A204.1 (cell line): ENCODE data around the gene TARP.

Experiments
- FAIRE-seq: peaks from 2 replicates; lab custom pipeline; 2012; peaks lifted over from hg19 to GRCh38; lab: Jason Lieb, UNC

The TARP gene

DNA sequence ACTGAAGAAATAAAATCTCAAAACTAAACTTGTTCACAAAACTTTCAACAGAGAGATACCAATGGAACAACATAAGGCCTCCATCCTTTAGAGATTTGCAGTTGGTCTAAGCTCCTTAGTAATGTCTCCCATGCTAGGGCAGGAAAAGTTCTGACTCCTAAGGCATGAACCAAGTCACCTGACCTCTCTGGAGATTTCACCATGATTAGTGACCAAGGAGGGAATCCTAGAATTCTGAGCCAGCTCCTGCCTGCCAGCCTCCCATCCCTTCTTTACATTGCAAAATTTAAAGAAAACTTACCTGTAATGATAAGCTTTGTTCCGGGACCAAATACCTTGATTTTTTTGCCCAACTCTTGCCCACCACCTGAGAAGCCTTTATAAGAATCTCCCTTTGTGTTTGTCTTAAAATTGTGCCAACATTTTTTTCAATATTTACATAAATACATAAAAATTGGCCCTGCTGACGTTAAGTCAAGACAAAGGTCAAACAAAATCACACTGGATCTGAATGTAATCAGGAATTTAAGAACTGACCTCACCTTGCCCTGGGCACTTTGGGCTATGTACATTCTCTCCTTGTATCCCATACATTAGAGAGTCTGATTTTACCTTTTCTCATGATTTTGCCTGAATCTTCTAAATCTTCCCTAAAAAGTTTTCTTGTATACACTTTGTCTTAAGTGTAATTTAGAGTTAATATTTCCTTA lies at the start of gene TARP:
Gene TARP, minus strand, starts transcription at position 351 of the 710 bp plus-strand sequence.
- no peak for FAIRE-seq

DNA sequence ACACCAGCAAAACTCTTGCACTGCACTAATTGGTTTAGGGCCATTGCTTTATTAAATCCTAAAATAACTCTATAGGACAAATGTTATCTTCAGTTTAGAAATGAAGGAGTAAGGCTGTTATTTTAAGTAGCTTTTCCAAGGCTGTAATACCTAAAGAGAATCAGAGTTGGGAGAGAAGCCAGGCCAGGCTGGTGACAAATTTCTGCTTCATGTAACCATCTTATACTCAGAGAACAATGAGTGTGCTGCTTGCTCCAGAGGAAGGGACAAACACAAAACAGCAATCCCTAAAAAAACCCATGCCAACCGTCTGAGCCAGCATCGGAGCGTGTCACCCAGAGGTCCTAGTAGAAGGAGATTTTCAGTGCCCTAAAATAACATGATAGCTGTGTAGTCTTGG lies 49.7 kb upstream of the TARP start:
- no peak for FAIRE-seq

DNA sequence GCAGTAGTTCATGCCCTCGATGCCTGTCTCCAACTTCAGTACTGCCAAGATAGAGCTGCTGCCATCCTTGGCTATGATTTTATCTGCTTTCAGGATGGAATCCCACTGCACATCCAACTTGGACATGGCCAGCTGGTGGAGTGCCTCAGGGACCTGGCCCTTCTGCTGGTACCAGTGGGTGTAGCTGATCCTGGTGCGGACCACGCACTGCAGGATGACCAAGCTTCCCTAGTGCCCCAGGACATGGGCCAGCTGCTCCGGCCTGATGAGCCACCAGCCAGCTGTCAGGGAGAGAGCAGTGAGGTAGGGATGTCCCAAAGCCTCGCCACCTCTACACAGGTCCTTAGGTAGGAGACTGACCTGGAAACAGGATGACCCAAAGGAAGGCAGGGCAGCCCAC lies 49.0 kb upstream of the TARP start:
- FAIRE-seq, result no peak

DNA sequence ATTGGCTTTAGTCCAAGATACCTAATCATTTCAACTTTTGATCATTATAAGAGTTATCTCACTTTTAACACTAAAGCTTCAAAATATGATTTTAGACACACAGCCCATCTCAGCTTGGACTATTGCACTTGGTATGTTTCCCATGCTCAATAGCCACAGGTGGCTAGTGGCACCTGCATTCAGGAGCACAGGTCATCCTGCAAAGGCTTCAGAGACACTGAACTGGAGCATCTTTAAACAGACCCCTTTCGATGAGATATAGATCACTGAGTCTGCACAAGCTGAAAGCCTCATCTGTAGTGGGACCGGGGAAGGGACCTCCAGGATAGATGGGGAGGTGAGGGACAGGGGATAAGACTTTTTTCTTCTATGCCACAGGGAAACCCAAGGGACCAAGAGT lies 48.5 kb upstream of the TARP start:
- FAIRE-seq, result no peak

DNA sequence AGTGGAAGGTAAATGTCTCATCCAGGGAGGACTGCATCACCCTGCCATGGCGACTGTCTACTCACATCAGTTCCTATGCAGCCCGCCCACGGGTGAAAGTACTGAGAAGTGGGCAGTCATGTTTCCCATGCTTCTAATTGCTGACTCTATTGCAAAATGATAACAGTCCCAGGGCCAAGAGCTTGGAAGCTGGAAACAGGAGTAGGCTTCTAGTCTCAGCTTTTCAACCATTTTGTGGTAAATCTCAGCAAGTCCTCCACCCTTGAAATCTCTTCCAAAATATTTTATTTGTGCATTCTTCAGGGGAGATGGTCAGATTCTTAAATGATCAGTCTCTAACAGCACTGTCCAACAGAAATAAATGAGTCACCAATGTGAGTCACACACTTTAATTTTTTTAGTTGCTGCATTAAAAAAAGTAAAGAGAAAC lies 48.1 kb upstream of the TARP start:
- no peak for FAIRE-seq

DNA sequence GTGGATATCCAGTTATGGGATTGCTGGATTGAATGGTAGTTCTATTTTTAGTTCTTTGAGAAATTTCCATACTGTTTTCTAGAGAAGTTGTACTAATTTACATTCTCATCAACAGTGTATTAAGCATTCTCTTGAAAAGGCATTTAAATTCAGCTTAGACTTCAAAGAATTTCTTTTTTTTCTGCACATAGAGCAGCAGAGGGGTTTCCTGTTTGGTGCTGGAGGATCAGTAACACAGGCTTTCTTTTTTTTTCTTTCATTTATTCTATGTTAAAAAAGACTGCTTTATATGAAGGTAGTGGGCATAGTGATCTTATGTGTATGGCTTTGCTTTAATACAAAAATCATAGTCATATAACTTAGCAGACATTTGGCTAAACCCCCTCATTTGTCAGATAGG lies 47.6 kb upstream of the TARP start:
- FAIRE-seq, result no peak

DNA sequence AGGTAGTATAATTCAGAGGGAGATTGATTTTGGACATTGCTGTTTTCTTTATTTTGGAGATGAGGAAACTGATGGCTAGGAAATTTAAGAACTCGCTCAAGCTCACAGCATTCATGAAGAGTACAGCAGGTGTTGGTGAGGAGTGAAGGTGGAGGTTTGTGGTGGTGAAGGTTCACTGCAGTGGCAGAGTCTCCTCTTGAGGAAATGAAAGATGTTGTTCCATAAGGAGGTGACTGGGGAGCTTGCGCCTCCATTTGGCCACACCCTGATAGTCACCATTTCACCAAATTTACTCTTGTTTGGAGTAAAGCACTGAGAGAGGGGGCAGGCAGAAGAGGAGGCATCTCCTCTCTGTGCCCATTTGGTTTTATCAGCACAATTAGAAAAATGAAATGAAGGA lies 46.4 kb upstream of the TARP start:
- no peak for FAIRE-seq

DNA sequence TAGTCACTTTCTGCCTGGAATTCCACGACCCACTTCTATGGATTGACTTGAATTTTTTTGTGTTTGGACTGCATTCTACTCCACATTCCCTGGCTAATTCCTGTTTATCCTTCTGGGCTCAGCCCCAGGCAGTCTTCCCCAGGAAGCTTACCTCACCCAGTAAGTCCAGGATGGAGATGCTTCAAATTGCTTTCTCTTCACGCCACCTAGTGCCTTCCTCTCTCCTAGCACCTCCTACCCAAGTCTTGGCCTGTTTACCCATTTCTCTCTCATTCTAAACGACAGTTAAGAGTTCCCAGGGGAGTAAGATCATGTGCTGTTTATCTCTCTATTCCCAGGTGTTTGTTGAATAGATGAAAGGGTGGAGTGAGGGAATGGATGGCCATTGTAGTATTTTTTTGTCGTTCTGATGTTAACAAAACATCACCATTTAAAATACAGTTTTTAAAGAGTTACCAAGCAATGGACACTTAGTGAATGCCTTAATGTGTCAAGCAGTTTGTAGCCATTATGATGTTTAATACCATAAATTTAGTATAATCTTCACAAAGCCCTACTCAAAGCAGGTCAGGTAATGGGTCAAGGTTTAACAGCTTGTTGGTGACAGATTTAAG lies 45.5 kb upstream of the TARP start:
- no peak for FAIRE-seq

DNA sequence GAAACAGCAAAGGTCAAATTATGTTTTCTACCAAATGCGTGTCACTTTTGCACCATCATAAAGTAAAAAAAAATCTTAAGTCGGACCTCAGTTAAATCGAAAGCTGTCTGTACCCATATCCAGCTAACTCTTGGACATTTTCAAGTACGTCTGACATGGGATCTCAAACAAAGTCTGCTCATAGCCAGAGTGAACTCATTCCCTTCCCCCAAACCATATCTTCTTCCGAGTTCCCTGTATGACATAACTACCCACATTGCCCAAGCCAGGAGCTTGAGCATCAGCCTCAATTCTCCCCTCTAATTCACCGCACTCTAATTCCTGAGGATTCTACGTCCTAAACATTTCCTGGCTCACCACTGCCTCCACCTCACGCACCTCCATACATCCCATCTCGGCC lies 44.8 kb upstream of the TARP start:
- FAIRE-seq, result no peak

DNA sequence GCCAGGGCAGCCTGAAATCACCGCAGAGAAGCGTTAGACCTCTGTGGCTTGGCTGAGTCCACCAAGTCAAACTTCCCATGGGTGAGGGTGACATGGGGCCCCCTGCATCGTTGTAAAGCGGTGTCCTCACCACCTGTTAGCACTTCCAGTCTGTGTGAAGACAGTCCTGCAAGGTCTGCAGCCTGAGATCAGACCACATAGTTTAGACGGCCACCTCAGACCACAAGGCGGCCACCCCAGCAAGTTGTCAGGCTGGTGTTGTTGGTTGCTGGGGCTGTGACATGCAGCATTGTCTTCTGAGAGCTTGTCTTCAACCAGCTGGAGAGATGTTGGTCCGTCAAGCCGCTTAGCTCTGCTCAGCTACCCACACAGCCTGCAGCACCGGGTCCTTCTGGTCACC lies 44.1 kb upstream of the TARP start:
- FAIRE-seq, result no peak

DNA sequence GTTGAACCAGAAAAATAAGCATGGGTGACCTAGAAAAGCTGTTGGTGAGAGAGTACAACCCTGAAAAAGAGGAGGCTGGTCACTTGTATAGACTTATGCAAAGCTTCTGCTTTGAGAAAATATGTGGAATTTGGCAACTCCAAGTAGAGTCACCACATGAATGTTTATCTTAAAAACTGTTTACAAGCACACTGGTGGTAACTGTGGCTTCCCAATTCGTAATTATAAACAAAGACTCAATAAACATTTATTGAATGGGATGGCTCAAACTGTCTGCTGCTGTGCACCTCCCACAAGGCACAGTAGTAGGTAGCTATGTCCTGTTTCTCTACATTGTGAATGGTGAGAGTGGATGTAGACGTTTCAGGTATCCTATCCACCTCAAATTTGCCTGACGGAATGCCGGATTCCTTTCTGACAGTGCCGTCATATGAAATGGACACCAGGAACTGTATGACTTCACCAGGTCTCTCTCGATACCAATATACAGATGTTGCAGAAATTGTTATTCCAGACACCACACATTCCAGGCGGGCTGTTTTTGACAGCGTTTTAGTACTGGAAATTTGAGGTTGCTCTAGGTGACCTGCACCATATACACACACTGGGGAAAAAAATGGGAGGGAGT lies 43.4 kb upstream of the TARP start:
- no peak for FAIRE-seq

DNA sequence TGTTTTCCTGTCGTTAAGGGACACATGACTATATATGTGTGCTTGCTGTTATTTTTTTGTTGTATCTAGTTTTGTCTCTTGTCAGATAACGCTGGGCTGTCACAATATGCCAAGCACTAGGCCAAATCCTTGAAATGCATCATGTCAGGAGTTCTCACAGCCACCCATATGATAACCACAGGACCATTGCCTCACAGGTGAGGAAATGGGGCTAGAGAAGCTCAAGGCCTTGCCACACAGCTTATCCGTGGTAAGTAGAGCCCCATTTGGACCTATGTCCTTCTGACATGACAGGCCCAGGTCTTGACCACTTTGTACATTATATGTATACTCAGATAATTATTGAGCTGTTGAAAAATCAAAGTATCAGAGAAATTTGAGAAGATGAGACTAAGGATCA lies 42.0 kb upstream of the TARP start:
- no peak for FAIRE-seq

DNA sequence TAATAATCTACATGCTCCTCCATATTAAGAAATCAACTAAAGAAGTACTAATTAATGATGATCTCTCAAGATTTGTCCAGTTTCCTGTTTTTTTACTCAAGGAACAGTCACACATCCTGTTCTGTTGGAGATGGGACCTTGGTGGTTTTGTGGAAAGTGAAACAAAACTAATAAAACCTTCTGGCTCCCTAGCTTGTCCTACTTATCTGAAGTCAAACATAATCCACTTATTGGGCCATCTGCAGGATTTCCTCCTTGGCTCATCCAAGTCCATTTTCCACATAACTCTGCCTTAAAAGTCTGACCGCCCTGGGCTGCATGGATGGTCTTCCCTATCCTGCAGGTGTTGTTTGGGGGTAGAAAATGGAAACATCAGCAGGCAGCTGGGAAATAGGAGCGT lies 39.4 kb upstream of the TARP start:
- FAIRE-seq, result no peak

DNA sequence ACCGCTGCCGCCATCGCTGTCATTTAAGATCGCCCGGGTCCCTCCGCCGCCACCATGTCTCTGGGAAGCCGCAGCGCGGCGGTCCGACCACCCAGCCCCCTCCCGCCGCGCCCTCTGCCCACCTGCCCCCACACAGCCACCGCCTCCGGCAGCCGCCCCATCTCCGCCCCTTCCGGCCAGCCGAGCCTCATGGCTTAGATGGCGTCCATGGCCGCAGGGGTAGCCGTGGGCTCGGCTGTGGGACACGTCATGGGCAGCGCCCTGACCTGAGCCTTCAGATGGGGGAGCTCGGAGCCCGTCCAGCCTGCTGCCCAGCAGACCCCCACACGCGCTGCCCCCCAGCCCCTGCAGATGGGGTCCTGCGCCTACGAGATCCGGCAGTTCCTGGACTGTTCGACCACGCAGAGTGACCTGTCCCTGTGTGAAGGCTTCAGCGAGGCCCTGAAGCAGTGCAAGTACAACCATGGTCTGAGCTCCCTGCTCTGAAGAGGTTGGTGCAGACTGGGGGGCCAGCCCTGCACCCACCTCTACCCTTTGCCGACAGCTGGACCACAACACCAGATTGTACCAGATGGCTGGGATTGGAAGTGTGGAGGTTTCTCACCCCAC lies 38.0 kb upstream of the TARP start:
- FAIRE-seq, result no peak

DNA sequence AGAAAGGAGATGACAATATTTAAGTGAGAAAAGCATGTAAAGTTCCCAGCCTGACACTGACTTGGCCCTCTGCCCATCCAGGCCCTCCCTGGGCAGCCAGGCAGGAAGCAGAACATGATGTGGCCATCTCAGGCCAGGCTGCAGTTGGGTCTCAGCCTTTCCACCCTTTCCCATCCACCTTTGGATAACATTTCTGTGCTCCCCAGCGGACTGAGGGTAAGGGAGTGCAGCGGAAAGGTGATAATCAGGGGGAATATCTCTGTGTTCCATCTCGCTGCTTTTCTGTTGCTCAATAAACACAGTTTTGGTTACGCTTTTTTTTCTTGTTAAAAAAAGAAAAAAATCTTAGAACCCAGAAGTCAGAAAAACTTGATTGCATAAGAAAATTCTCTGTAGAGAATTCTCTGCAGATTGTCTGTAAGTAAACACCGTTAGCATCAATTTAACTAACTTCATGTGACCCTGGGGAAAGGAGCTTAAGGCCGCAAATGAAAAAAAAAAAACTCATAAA lies 37.2 kb upstream of the TARP start:
- FAIRE-seq, result no peak

DNA sequence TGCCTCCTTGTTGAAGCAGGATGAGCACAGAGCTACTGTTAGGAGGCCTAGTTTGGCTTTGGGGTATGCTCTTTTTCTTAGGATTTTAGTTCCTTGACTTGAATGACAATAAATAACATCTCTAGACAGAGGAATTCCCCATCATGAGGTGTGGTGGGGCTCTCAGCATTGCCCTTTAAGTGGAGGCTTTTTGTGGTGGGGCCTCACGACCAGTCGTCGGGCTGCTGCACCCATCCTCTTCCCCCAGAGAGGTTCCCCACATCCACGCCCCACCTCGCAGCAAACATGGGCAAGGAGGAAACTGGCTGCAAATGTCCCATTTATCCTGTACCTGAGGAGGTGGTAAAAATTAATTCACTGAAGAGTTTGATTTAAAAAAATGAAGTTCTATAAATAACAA lies 36.1 kb upstream of the TARP start:
- no peak for FAIRE-seq

DNA sequence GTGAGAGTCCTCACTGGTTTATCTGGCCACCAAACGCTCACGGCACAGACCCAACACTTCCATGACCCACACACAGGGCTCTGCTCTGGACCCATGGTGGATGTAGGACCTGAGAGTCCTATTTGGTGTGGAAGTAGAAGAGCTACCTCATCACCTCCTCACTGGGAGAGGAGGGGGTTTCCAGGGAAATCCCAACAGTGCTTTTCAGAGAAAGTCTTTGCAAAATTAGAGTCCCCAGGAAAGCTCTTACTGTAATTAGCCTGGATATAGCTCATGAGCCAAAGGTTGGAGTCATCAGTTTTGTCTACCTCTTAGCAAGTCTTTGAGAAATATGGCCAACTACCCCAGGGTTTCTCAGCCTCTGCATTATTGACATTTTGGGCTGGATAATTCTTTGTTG lies 34.7 kb upstream of the TARP start:
- FAIRE-seq, result no peak

DNA sequence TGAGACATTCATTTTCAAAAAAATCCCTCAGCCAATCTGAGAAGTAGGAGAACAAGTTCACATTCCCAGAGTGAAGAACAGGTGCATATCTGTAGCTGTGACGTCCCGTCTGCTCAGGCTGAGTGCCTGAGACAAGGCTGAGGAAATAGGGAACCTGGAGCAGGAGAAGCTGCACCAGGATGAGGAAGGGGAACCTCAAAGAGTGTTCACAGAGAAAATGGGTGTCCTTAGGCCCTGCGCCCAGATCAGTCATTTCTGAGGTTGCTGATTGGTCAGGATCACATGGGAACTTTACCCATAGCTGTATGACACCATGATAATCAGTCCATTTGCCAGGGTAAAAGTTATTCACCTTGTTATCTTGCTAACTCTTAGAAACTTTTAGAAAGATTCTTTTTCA lies 34.2 kb upstream of the TARP start:
- no peak for FAIRE-seq

DNA sequence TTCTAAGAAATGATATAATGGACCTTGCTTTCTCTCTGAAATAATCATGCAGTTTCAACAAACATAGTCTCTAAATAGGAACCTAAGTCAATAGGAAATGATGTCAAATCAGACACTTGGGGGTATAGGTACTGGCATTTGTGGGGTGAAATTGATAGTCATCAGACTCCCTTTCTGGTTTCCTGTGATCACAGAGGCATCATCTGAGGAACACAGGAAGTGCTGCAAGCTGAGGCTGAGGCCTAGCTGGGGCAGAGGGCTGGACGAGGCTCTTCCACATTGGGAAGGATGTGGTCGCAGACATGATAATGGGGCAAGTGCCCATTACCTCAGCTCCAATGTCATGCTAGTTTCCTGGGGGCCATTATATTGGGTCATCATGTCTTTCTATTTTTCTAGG lies 33.5 kb upstream of the TARP start:
- FAIRE-seq, result no peak

DNA sequence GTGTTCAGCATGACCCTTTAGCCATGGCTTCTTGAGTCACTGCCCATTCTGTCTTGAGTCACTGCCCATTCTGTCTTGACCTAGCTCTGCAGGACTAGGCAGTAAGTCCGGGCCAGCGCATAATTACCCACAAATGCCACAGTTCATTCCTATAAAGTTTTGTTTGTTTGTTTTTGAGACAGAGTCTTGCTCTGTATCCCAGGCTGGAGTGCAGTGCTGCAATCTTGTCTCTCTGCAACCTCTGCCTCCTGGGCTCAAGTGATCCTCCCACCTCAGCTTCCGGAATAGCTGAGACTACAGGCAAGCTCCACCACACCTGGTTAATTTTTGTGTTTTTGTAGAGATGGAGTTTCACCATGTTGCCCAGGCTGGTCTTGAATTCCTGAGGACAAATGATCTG lies 32.7 kb upstream of the TARP start:
- FAIRE-seq, result no peak

DNA sequence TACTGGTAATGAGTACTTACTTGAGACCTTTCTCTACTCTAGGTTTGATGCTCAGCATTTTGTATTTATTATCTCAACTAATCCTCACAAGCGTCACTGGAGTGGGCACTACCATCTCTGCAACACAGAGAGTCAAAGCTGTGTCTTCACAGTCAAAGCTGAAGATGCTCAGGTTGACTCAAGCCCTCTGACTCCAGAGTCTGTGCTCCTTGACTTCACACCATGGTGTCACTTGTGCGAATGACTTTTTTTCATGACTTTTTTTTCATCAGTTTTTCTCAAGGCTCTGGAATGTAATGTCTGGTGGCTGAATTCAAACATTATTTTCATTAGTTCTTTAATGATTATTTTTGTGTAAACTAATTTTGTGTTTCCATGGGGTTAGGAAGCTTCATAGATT lies 30.4 kb upstream of the TARP start:
- no peak for FAIRE-seq

DNA sequence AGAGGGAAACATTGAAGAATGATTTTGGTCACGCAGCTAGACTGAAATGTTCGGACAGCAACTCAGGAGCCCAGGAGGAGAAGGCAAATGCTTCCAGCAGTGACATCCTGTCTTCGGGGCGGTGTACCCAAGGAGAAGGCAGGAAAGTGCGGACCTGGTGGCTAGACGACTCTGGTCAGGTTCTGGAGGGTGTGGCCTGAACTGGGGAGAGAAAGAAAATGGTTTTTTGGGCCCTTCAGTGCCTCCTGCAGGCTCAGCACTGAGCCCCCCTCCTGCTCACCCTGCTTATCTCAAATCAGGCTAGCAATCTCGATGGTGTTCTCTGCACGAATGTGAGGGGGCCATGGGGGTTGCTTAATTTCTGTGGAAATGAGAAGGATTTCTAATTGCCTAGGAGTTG lies 26.7 kb upstream of the TARP start:
- no peak for FAIRE-seq

DNA sequence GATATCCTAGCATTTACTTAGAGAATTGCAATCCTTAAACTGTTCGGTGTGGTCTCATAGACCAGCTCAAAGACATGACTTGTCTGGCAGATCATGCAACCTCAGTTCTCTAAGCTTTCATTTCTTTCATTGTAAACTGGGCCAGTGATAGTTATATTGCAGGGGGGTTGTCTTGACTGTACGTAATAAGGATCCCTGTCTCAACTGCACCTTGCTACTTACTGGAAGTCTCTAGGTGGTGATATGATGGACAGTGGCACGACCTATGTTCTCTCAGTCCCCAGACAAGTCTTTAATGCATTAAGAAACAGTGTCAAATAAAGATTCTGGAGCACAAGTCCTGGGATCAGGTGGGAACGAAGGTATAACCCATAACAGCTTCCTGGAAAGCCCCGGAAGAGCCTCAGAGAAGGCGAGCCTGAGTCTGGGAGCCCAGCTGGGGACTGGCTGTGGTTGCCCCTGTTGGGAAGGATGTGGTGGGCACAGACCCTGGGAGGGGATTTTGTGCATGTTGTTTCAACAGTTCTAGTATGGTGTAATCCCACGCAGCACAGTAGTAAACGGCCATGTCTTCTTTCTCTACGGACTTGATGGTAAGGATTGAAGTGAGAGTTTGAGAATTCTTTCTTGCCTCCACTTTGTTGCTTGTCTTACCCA lies 26.0 kb upstream of the TARP start:
- no peak for FAIRE-seq
